HG03342 (cell line): Measurements from ENCODE around the gene ANXA9.

Experiments used
- ATAC-seq: cut with Tn5 transposase; IDR thresholded peaks from one replicate; pipeline ENCODE4 v1.9.1; 2021; ENCODE audit warnings: mild to moderate bottlenecking, moderate library complexity; ENCODE audit not compliant: unreplicated experiment

The ANXA9 gene, protein sequence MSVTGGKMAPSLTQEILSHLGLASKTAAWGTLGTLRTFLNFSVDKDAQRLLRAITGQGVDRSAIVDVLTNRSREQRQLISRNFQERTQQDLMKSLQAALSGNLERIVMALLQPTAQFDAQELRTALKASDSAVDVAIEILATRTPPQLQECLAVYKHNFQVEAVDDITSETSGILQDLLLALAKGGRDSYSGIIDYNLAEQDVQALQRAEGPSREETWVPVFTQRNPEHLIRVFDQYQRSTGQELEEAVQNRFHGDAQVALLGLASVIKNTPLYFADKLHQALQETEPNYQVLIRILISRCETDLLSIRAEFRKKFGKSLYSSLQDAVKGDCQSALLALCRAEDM

DNA sequence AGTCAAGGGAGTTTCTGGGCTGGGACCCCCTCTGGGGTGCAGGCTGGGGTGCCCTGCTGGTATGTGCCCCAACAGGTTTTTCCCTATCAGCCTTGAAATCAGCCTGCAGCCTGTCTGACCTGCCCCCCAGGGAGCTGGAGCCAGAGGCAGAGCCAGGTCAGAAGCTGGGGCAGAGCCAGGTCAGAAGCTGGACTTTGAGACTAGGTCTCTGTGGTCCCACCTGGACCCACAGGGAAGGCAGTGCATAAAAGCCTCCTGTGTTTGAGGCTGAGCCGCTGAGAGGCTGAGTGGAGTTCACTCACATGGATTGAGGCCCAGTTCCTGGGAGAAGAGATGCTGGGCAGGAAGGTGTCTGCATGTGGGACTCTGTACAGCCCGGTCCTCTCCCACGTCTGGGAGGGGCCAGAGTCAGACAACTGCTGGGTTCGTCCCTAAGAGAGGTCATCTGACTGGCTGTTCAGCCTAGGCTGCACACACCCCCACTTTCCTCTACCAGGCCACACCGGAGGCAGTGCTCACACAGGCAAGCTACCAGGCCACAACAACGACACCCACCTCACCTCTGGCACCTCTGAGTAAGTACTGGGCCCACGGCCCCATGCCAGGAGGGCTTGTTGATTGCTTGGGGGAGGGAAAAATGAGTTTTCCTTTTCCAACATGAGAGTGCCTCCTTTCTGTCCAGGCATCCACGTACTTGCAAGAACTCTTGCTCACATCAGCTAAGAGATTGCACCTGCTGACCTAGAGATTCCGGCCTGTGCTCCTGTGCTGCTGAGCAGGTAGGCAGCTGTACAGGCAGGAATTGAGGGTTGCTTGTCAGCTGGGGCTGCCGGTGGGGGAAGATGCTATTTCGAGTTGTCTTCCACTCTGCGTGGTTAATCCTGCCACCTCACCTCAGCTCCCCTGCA lies at the start of gene ANXA9:
Gene ANXA9, plus strand, starts transcription at position 488 of the 908 bp plus-strand sequence. CDS start 814 bp downstream, outside the sequence.
- no peak for ATAC-seq

DNA sequence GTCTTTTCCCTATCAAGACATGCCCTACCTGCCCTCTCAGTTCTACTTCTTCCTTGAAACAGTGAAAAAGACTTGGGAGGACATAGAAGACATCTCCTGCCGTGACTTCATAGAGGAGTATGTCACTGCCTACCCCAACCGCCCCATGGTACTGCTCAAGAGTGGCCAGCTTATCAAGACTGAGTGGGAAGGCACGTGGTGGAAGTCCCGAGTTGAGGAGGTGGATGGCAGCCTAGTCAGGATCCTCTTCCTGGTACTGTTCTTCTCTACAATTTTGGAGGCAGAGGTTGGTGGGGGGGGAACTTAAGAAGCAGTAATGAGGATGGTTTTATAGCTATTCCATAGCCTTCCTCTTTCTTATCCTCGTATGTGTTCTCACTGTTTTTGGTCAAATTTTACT lies 37.2 kb upstream of the ANXA9 start:
- ATAC-seq = no peak

DNA sequence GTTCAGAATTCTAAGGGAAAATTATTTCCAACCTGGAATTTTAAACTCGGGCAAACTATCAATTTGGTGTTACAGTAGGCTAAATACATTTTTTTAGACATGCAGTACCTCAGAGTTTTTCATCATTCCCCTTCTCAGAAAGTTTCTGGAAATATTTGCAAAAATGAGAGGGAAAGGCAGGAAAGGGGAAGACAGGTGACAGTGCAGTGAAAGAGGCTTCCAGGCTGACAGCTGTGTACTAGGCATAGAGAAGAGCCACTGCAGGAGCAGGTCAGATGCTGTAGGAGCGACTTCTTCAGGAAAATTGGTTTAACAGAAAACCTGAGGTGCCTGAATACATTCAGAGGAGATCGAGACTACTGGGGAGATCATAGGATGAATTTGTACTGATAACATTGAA lies 27.4 kb upstream of the ANXA9 start:
- no peak for ATAC-seq

DNA sequence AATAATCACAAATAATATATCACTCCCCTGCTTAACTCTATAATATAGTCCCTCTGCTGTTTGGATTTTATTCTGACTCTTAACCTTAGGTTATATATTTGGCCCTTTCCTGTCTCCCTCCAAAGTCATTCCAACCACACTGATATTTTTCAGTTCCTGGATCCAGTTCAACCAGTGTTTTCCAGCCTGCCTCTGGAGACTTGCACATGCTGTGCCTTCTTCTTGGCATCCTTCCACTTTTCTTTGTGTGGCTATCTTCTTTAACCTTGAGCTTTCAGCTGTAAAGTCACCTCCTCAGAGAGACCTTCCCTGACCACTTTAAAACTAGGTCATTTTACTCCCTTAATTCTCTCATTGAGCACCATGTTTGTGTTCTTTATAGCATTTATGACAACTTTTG lies 26.8 kb upstream of the ANXA9 start:
- ATAC-seq = no peak

DNA sequence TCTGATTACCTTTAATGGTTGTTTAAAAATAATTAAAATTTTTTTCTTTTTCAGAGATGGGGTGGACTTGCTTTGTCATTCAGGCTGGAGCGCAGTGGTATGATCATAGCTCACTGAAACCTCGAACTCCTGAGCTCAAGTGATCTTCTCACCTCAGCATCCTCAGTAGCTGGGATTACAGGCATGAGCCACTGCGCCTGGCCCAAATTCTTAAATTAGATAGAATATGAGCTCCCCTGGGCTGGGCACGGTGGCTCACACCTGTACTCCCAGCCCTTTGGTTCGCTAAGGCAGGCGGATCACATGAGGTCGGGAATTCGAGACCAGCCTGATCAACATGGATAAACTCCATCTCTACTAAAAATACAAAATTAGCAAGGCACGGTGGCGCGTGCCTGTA lies 24.4 kb upstream of the ANXA9 start:
- no peak for ATAC-seq

DNA sequence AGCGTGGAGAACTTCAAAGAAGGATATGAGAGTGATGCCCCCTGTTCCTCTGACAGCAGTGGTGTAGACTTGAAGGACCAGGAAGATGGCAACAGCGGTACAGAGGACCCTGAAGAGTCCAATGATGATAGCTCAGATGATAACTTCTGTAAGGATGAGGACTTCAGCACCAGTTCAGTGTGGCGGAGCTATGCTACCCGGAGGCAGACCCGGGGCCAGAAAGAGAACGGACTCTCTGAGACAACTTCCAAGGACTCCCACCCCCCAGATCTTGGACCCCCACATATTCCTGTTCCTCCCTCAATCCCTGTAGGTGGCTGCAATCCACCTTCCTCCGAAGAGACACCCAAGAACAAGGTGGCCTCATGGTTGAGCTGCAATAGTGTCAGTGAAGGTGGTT lies 21.4 kb upstream of the ANXA9 start:
- ATAC-seq = no peak

DNA sequence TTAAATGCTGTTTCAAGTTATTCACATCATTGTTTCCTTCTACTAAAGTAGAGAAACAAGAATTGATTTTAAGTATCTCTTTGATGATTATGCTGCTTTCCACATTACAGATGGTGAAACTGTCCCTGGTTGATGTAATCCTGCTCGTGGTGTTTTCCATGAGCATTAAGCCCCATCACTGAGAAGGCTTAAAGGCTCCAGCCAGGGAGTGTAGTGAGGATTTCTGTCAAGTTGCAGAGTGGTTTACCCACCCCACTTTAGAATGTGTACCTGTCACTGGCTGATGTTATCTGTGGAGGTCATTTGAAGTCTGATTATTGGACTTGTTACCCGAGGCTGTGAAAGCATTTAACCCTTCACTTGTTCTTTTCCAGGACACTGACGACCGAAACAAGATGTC lies 20.3 kb upstream of the ANXA9 start:
- ATAC-seq = no peak

DNA sequence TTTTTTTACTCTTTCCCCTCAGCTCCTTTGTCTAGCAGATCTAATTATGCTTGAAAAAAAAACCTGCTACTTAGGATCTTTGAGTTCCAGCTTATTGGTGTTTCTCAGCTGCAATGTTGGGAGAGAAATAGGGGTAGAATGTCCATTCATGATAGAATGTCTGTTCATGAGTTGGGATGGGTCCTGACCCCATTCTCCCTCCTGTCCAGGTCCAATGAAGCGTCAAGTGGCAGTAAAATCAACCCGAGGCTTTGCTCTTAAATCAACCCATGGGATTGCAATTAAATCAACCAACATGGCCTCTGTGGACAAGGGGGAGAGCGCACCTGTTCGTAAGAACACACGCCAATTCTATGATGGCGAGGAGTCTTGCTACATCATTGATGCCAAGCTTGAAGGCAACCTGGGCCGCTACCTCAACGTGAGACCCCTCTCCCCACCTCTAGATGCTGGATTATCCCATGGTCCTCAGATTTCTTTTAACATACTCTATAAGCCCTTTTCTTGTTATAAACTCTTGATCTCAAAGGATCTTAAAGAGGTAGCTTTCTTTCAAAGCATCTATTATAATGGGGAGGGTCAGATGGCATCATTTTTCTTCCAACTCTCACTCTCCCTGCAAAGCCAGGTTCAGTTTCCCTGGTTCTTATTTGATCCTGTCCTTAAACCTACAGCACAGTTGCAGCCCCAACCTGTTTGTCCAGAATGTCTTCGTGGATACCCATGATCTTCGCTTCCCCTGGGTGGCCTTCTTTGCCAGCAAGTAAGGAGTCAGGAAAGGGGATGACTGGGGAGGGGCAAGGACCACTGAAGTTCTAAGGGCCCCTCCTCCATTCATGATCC lies 18.6 kb upstream of the ANXA9 start:
- no peak for ATAC-seq

DNA sequence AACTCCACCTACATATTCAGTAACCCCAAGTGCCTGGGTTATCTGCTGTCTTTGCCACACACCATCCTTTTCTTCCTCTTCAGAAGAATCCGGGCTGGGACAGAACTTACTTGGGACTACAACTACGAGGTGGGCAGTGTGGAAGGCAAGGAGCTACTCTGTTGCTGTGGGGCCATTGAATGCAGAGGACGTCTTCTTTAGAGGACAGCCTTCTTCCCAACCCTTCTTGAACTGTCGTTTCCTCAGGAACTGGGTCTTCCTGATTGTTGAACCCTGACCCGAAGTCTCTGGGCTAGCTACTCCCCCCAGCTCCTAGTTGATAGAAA lies 18.0 kb upstream of the ANXA9 start:
- no peak for ATAC-seq

DNA sequence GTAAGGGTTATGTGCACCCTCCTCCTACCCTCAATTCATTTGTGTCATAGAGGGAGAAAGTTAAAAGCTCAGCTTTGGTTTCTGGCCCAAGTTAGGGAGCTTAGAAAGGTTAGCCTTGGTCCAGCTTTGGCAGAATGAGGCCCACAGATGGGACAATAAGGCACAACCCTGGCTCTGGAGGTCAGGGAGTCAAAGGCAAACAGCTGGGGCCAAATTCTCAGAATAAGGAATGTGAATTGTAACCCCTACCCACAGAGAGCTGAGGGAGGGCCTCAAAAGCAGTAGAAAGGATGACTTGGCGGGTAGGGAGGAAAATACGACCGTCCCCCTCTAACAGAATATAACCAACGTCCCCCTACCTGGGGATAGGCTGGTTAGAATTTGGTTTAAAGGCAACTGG lies 16.5 kb upstream of the ANXA9 start:
- no peak for ATAC-seq

DNA sequence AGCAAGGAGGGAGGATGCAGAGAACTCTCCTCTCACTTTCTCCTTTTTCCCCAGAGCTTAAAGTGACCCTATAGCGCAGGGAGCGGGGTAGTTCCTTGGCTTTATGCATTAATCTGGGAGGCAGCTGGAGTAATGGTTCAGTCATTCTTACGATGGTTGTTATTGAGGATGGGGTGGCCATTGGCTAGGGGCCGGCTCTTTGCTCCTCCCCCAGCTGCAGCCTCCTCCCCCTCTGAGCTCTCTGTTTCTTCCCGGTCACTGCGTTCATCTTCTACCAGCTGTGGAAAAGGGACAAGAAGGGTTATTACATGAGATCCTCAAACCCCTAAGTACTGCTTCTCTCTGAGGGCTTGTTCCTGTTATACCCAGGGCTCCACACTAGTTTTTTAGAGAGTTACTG lies 16.1 kb upstream of the ANXA9 start:
- no peak for ATAC-seq

DNA sequence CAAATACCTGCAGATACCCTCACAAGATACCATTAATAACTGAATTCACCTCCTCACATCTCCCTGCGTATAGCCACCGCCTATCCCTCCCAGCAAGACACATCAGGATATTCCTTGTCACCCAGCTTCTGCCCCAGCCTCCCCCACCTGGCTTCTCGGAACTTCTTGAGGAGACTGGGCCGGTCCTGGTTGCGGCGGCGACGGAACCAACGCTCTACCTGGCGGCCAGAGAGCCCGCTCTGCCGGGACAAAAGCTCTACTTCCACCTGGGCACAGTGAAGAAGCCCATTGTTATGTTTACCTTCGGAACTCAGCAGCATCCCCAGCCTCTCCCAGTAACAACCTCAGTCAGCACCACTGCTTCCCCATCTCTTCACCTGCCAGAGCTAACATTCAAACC lies 14.2 kb upstream of the ANXA9 start:
- no peak for ATAC-seq

DNA sequence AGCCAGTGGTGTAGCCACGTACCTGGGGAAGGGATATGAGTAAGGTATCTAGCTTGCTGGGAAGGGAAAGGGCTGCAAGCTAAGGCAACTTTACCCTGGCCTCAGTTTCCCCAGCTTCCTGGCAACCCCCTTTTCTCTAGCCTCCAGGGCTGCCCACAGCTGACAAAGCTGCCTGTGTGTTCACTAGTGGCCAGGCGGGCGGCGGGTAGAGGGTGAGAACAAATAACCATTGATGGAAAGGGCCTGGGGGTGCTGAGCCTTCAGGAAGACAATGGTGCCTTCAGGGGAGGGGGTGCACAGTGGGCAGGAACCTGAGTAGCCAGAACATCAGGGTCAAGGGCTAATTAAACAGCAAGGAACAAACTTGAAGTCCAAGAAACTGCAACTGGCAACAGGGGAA lies 13.6 kb upstream of the ANXA9 start:
- ATAC-seq = no peak

DNA sequence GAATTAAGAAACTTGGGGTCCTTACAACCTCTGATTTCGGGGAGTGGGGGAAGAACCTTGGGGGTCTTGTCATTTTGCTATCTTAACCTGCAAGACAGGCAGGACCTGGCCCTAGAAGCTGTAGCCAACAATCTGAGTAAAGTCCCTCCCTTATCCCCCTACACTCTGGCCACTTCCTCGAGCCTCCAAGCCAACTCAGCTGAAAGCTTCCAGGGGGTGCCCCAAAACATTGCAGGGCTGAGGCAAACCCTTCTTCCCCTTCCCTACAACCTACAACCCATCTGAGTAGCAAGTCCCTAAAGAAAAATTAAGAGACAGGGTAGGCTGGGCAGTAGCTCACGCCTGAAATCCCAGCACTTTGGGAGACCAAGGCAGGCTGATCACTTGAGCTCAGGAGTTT lies 12.5 kb upstream of the ANXA9 start:
- no peak for ATAC-seq

DNA sequence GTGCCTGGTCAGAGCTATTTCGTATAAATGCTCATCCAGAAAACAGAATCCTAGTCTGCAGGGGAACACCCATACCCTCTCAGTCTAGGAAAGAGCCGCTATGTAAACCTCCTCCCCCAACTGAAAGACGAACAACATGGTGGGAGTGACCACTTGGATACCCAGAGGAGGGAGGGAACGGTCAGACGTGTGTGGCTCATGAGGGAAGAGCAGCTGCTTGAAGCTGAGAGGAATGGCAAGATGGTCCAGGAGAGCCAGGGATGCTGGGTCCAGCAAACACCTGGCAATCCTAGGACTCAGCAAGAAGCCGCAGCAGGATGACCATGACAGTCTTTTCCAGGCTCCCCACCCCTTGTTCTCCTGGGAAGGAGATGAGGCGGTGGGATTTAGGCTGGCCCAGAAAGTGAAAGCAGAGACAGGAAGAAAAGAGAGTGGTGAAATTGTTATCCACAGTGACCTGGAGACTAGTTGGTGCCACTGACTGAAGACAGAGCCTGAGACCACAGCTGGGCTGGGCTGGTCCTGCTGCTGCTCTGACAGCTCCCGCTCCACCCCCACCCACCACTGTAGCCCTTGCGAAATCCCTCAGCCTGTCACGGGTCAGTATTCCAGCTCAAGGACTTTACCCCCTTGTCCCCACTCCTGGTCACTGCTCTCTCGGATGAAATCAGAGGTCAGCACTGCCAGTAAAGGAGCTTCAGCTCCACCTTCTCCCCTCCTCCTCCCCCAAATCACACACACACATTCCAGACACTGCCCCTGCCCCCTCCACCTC lies 11.1 kb upstream of the ANXA9 start:
- ATAC-seq = no peak

DNA sequence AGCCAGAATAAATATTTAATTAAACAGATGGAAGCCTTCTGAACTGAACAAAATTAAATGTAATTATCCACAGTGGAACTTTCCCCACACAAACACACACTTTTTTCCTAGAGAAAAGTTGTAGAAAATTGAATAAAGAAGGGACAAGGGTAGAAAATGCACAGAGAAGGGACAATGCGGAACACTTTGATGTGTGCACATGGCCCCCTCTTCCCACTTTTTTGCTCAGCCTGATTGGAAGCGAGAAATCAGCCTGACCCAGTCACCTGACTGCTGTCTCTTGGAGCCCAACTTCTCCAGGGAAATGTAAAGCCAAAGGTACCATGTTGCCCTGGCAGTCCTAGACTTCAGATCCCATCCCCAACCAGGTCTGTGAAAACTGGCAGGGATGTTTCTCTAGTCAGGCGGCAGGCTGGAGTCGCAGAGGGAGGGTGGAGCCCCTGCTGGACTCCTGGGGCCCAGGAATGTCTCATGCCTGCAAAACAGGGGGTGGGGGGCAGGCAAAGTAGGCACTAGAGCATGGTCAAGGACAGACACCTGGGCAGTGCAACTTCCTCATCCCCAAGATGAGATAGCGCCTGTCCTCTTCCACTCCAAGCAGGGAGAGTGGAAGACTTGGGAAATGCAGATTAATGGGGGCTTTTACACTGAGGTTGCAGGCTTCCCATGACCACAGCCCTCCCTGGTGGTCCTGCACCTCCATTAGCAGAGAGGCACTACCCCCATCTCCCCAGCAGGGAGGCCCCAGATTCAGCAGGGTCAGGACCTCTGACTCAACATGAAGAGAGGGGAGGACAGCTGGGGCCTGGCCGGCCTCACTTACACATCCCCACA lies 10.3 kb upstream of the ANXA9 start:
- ATAC-seq = no peak

DNA sequence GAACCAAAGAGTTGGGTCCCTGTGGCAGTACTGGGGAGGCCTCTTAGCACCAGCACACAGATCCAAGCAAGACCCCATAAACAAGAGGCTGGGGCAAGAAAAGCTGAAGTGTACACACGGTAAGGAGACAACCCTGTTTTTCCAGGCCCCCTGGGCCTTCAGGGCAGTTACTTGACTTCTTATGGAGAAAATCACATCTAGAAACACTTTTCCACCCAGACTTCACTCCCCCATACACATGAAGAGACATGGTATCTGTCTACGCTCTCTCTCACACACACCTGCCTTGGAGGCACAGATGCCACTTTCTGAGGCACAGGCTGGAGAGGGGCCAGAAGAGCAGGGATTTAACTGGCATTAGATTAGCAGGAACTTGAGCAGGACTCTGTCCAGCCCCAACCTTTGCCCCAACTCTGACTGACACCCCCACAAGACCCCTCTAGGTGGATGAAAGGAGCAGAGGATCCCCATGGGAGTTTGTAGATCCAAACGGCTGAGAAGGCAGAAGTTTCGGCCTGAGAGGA lies 9.6 kb upstream of the ANXA9 start:
- no peak for ATAC-seq

DNA sequence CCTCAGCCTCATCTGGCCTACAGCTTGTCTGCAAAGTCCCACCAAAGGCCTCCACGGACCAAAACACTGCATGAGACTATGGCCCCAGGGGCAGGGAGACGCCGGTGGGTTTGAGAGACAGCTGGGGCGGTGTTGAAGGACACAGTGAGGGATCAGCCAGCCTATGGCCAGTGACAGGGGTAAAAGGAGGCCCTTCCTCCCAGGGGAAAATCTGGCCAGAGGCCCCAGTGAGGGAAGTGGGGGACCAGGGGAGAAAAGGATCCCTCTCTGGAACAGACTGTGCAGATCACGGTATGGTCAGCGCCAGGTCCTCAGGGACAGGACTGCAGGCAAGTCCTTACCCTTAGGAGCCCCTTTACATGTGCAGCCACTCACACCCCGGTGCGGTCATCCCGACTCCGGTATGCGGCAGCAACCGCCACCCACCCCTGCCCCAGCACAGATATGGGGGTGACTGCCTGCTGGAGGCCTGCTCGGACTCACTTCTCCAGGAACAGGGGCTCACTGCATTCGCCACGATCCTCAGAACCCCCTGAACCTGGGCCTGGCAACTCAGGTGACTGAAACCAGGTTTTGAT lies 8.7 kb upstream of the ANXA9 start:
- no peak for ATAC-seq
